Neural crest cell (in vitro differentiated cells): ENCODE measurements around the gene RGS10. TPM values are rescaled to one million over a fixed set of nuclear protein-coding genes. Genes with fewer than 3 reads are reported as not detected.
A peak's percentile ranks its signal among the peaks of the same experiment; 100 is the strongest.

Source experiments
- DNase-seq: peaks from one replicate; pipeline ENCODE4 v3.0.0; 2021; ENCODE audit warnings: low read depth, mixed read lengths, low spot score
- H3K27ac Mint-ChIP-seq: one replicate; pipeline ENCODE4 v1.8.0; 2021; ENCODE audit warnings: mild to moderate bottlenecking, mixed read lengths; ENCODE audit not compliant: unreplicated experiment
- H3K27me3 Mint-ChIP-seq: 2 replicates; pipeline ENCODE4 v1.8.0; 2021; ENCODE audit warnings: low read depth, mild to moderate bottlenecking, mixed read lengths
- H3K36me3 Mint-ChIP-seq: 2 replicates; pipeline ENCODE4 v1.8.0; 2021; ENCODE audit warnings: low read depth, mild to moderate bottlenecking, mixed read lengths
- H3K4me1 Mint-ChIP-seq: 2 replicates; pipeline ENCODE4 v1.8.0; 2021; ENCODE audit warnings: mixed read lengths
- H3K4me3 Mint-ChIP-seq: one replicate; pipeline ENCODE4 v1.8.0; 2021; ENCODE audit warnings: mild to moderate bottlenecking, mixed read lengths
- H3K9me3 Mint-ChIP-seq: 2 replicates; pipeline ENCODE4 v1.8.0; 2021; ENCODE audit warnings: mixed read lengths
- CTCF ChIP-seq: fragments of 200-600 bp; sonication (generic); conservative IDR thresholded peaks from 2 replicates; pipeline ENCODE4 v1.5.0; 2021; ENCODE audit warnings: antibody characterized with exemption, mild to moderate bottlenecking
- total RNA-seq: library from RNA; stranded (reverse); gene quantifications from 2 replicates; pipeline ENCODE4 v1.2.1, GENCODE V29; 2021

RGS10 gene
- total RNA-seq, 1 donor from 2014 or later = 9.5 TPM

- TF ChIP-seq CTCF = no peak
- no peaks in the 10 kb centered on the region for H3K36me3 Mint-ChIP-seq
- no peak overlapping the region for H3K4me3 Mint-ChIP-seq
- DNase-seq = no peak
- no peaks in the 10 kb centered on the region for H3K27me3 Mint-ChIP-seq
- H3K4me1 Mint-ChIP-seq = peaks cover 6% of the 10 kb centered on the region
- H3K27ac Mint-ChIP-seq = peak overlapping the region; percentile 6
- H3K9me3 Mint-ChIP-seq = no peaks in the 10 kb centered on the region
Observed at GRCh38 chr10:119452396-119452795, 90.1 kb downstream of the RGS10 start.

GRCh38 chr10:119451300-119451896, 91.1 kb downstream of the RGS10 start:
- H3K4me1 Mint-ChIP-seq = peaks cover 6% of the 10 kb centered on the region
- H3K36me3 Mint-ChIP-seq = no peaks in the 10 kb centered on the region
- no peak for TF ChIP-seq CTCF
- H3K27ac Mint-ChIP-seq = no peak overlapping the region
- no peak overlapping the region for H3K4me3 Mint-ChIP-seq
- no peaks in the 10 kb centered on the region for H3K27me3 Mint-ChIP-seq
- no peak for DNase-seq
- no peaks in the 10 kb centered on the region for H3K9me3 Mint-ChIP-seq

- Mint-ChIP-seq H3K36me3 (no peaks in the 10 kb centered on the region), H3K4me1 (peaks cover 6% of the 10 kb centered on the region), H3K27ac (no peak overlapping the region), H3K9me3 (no peaks in the 10 kb centered on the region), H3K27me3 (no peaks in the 10 kb centered on the region), H3K4me3 (no peak overlapping the region)
- DNase-seq = no peak
- TF ChIP-seq CTCF = no peak
Observed at GRCh38 chr10:119450606-119451299, 91.8 kb downstream of the RGS10 start.

Other genes starting within 250 kb of the RGS10 start
- gene TIAL1, start 54.2 kb upstream of the RGS10 start, total RNA-seq = 176 and 188 TPM in 2 replicates
- gene BAG3, start 108.7 kb upstream of the RGS10 start, total RNA-seq = 22.3 and 23.3 TPM in 2 replicates
- 95.4 and 99.9 TPM in 2 replicates for gene INPP5F, start 183.3 kb upstream of the RGS10 start, total RNA-seq